Measurements from ENCODE around the gene RER1.

The RER1 gene

DNA sequence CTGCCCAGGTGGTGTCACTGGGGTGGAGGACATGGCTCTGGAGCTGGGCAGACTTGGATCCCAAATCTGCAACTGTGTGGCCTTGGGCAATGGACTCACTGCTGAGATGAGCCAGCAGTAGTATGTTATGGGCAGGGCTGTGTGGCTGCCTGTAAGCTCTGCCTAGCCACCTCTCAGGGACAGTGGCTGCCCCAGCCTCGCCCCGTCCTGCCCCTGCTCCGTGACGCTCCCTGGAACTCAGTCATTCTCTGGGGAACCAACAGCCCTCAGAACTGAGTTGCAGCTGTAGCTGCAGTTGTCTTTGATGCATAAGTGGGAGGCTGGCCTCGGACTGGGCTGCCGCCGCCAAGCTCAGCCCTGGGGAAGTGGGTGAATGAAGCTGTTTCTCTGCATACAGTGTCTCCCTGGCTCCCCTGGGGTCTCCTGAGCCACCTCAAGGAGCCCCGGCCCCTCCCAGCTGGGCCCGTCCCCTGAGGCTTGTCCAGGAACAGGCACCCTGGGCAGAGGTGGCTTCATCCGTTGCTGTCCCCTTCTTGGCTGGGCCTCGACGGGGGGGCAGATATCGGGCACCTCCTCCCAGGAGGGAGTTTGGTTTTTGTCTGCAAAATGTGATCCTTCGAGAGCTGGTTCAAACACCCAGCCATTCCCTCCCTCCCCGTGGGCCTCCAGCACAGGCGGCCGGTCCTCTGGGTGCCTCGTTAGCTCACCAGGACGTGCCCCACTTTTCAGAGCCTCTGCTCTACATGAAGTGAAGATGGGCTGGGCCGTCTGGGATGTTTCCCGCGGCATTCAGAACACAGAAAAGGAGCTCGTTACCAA, 58.2 kb downstream of the RER1 start:
- DNase-seq = no peak

DNA sequence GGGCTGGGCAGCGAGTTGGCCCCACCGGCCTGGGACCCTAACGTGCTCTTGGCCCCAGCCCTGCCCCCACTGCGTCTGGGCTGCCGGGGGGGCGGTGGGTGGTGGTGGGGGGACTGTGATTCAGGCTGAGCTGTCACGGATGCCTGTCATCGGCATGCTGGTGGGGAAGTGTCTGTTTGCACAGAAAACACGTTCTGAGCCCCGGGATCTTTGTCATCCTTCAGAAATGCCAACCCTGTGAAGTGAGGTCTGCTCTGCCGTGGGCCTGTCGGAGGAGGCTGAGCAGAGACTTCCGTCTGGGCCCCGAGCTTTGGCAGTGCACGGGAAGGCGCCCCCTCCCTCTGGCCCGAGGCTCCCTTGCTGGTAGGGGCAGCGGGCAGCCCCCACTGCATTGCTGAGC, 60.1 kb downstream of the RER1 start:
- DNase-seq = no peak

DNA sequence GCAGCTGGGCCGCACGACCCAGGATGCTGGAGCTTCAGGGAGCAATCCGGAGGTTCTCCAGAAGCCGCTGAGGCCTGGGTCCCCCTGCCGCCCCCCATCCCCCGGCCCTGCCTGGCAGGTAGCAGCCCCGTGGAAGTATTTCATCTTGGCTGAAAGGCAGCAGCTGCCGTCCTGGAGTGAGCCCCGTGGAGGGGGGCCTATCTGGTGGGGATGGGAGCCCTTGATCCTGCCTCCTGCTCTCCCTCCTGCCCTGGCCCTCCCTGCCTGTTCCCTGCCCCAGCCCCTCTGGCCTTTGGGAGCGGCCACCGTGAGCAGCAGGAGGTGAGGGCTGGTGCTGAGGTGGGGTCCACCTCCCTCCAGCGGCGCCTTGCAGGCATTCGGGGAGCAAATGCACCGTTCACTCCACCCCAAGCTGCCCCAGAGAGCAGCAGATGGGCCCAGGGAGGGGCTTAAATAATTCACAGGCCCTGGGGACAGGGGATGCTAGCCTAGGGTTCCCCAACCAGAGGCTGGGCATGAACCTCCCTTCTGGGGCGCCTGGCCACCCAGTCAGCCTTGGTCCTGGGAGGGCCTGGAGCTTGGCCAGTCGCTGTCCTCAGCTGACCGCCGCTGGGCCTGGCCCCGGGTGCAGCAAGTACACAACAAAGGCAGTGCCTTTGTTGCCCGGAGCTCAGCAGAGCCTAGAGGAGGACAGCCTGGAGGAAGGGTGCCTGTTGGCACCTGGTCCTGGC, 60.7 kb downstream of the RER1 start:
- DNase-seq = no peak

DNA sequence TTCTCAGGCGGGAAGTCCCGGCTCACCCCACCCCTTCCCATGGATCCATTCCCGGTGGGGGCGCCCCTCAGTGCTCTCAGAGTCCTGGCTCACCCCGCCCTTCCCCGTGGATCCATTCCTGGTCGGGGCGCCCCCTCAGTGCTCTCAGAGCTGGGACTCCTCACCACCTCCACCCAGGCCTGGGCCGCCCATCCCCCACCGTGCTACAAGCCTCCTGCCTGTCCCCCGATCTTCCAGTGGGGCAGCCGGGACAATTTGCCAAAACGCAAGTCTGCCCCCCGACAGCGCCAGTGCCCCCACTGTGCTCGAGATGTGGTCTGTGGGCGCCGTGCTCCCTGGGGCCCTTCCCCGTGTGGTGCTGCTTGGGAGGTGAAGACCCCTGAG, 61.3 kb downstream of the RER1 start:
- DNase-seq = no peak

DNA sequence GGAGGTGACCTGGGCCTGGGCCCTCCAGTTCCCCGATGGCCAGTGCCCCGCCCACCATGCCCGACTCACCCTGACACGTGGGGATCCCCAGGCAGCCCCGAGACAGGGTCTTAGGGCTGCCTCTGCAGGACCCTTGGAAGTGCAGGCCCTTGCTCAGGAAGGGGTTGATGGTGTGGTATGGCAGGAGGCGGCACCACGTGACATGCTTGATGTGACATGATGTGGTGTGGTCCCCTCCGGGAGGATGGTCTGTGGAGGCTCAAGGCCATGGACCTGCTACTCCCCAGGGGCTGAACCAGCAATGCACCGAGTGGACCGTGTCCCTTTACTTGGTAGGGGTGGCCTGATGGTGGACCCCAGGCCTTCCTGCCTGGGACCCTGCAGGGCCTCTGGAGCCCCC, 62.6 kb downstream of the RER1 start:
- no peak for DNase-seq

Measured in activated effector memory CD4-positive, alpha-beta T cell treated with Interleukin-2 at 50 U/mL for 16 hours (primary cell).